HG02588 (cell line): ENCODE data around the gene LMX1B.
"Not testable (repeated sequence)": the region's sequence is repeated elsewhere in the genome, so short reads cannot be mapped to it uniquely, and the experiment has no call there.

ENCODE experiments used
- ATAC-seq: cut with Tn5 transposase; IDR thresholded peaks from one replicate; pipeline ENCODE4 v1.9.1; 2021; ENCODE audit warnings: mild to moderate bottlenecking, moderate library complexity; ENCODE audit not compliant: unreplicated experiment

LMX1B gene

GRCh38 chr9:126652140-126652582 is 38.4 kb downstream of the LMX1B start:
- no peak for ATAC-seq

GRCh38 chr9:126654124-126654523 is 40.4 kb downstream of the LMX1B start:
- ATAC-seq = no peak

- ATAC-seq = not testable (repeated sequence)
Measured at GRCh38 chr9:126656214-126656613, 42.5 kb downstream of the LMX1B start.

GRCh38 chr9:126658201-126658825 is 44.6 kb downstream of the LMX1B start:
- no peak for ATAC-seq

- no peak for ATAC-seq
Measured at GRCh38 chr9:126658956-126659555, 45.3 kb downstream of the LMX1B start.

GRCh38 chr9:126661122-126661520 is 47.4 kb downstream of the LMX1B start:
- no peak for ATAC-seq

- no peak for ATAC-seq
Measured at GRCh38 chr9:126661521-126662251, 48.0 kb downstream of the LMX1B start.

GRCh38 chr9:126663661-126664072 is 49.9 kb downstream of the LMX1B start:
- no peak for ATAC-seq

- ATAC-seq = no peak
Measured at GRCh38 chr9:126664900-126665643, 51.3 kb downstream of the LMX1B start.

GRCh38 chr9:126665644-126666035 is 51.9 kb downstream of the LMX1B start:
- ATAC-seq = no peak

GRCh38 chr9:126666155-126666803 is 52.6 kb downstream of the LMX1B start:
- no peak for ATAC-seq

- ATAC-seq = no peak
Measured at GRCh38 chr9:126667190-126668055, 53.7 kb downstream of the LMX1B start.

GRCh38 chr9:126668058-126668457 is 54.3 kb downstream of the LMX1B start:
- no peak for ATAC-seq

GRCh38 chr9:126669108-126669507 is 55.4 kb downstream of the LMX1B start:
- no peak for ATAC-seq

- ATAC-seq = no peak
Measured at GRCh38 chr9:126670270-126670669, 56.5 kb downstream of the LMX1B start.

GRCh38 chr9:126671381-126671831 is 57.7 kb downstream of the LMX1B start:
- ATAC-seq = no peak

- no peak for ATAC-seq
Measured at GRCh38 chr9:126671983-126672382, 58.3 kb downstream of the LMX1B start.

- no peak for ATAC-seq
Measured at GRCh38 chr9:126672634-126673284, 59.0 kb downstream of the LMX1B start.

GRCh38 chr9:126673689-126674364 is 60.1 kb downstream of the LMX1B start:
- ATAC-seq = no peak
